ENCODE measurements around the gene NPDC1.

NPDC1 gene

GRCh38 chr9:137052998-137053943, 7.3 kb upstream of the NPDC1 start:
- TF ChIP-seq CEBPB (IDR thresholded peaks at IDR 0.05) (no peak), TAF1 (IDR thresholded peaks at IDR 0.05; ENCODE audit: low read depth) (no peak), CREB1 (IDR thresholded peaks at IDR 0.05; ENCODE audit: low read depth) (no peak), ZBTB7A (IDR thresholded peaks at IDR 0.05; ENCODE audit: low read depth) (no peak), TCF12 (IDR thresholded peaks at IDR 0.05; ENCODE audit: low read depth) (no peak), YY1 (IDR thresholded peaks at IDR 0.05; ENCODE audit: low read depth) (no peak), EGR1 (IDR thresholded peaks at IDR 0.05) (no peak), TEAD4 (IDR thresholded peaks at IDR 0.05) (no peak), EP300 (IDR thresholded peaks at IDR 0.05; ENCODE audit: borderline replicate concordance) (no peak), RAD21 (IDR thresholded peaks at IDR 0.05; ENCODE audit: low read depth) (no peak), FOXM1 (IDR thresholded peaks at IDR 0.05; ENCODE audit: borderline replicate concordance, low read depth) (no peak), NFIC (IDR thresholded peaks at IDR 0.05) (no peak)

- TF ChIP-seq FOXM1 (IDR thresholded peaks at IDR 0.05; ENCODE audit: borderline replicate concordance, low read depth): no peak
- TF ChIP-seq CREB1 (IDR thresholded peaks at IDR 0.05; ENCODE audit: low read depth): no peak
- no peak for TF ChIP-seq CEBPB (IDR thresholded peaks at IDR 0.05)
- no peak for TF ChIP-seq EP300 (IDR thresholded peaks at IDR 0.05; ENCODE audit: borderline replicate concordance)
- no peak for TF ChIP-seq YY1 (IDR thresholded peaks at IDR 0.05; ENCODE audit: low read depth)
- TF ChIP-seq NFIC (IDR thresholded peaks at IDR 0.05): no peak
- no peak for TF ChIP-seq MAX (IDR thresholded peaks at IDR 0.05)
- no peak for TF ChIP-seq TEAD4 (IDR thresholded peaks at IDR 0.05)
- TF ChIP-seq TCF12 (IDR thresholded peaks at IDR 0.05; ENCODE audit: low read depth): no peak
- no peak for TF ChIP-seq ZBTB7A (IDR thresholded peaks at IDR 0.05; ENCODE audit: low read depth)
- no peak for TF ChIP-seq TAF1 (IDR thresholded peaks at IDR 0.05; ENCODE audit: low read depth)
These were observed 6.3 kb upstream of the NPDC1 start for GRCh38 chr9:137052293-137052692.

- TF ChIP-seq CEBPB (IDR thresholded peaks at IDR 0.05): no peak
- TF ChIP-seq TAF1 (IDR thresholded peaks at IDR 0.05; ENCODE audit: low read depth): no peak
- no peak for TF ChIP-seq RAD21 (IDR thresholded peaks at IDR 0.05; ENCODE audit: low read depth)
- no peak for TF ChIP-seq YY1 (IDR thresholded peaks at IDR 0.05; ENCODE audit: low read depth)
- no peak for TF ChIP-seq MAX (IDR thresholded peaks at IDR 0.05)
These were observed 5.3 kb upstream of the NPDC1 start for GRCh38 chr9:137051145-137051724.

GRCh38 chr9:137050570-137050969, 4.6 kb upstream of the NPDC1 start:
- TF ChIP-seq REST (IDR thresholded peaks at IDR 0.05; ENCODE audit: low read depth): peak; percentile 59
- TF ChIP-seq EGR1 (IDR thresholded peaks at IDR 0.05): no peak

GRCh38 chr9:137049544-137050449, 3.8 kb upstream of the NPDC1 start:
- no peak for TF ChIP-seq NFIC (IDR thresholded peaks at IDR 0.05)
- no peak for TF ChIP-seq ZBTB7A (IDR thresholded peaks at IDR 0.05; ENCODE audit: low read depth)
- no peak for TF ChIP-seq FOXM1 (IDR thresholded peaks at IDR 0.05; ENCODE audit: borderline replicate concordance, low read depth)
- no peak for TF ChIP-seq TCF12 (IDR thresholded peaks at IDR 0.05; ENCODE audit: low read depth)
- TF ChIP-seq EP300 (IDR thresholded peaks at IDR 0.05; ENCODE audit: borderline replicate concordance): no peak
- TF ChIP-seq RAD21 (IDR thresholded peaks at IDR 0.05; ENCODE audit: low read depth): peak; percentile 62
- TF ChIP-seq TEAD4 (IDR thresholded peaks at IDR 0.05): no peak
- TF ChIP-seq MAX (IDR thresholded peaks at IDR 0.05): no peak

GRCh38 chr9:137048655-137049543, 2.9 kb upstream of the NPDC1 start:
- TF ChIP-seq MAX (IDR thresholded peaks at IDR 0.05) (0 out of 2 replicates have a peak, but pooled peaks have one; percentile 25), EP300 (IDR thresholded peaks at IDR 0.05; ENCODE audit: borderline replicate concordance) (no peak)

Data from Ishikawa (cell line).